Smooth muscle cell (in vitro differentiated cells): ENCODE results near the gene KDM7A. TPM values are rescaled to one million over a fixed set of nuclear protein-coding genes. Genes with fewer than 3 reads are reported as not detected.

ENCODE experiments used
- DNase-seq: peaks from one replicate; lab custom pipeline; 2025; ENCODE audit not compliant: unreplicated experiment; lab: John Stamatoyannopoulos, UW
- H2AFZ ChIP-seq: fragments of 200-600 bp; sonication (generic); 2 replicates; pipeline ENCODE4 v1.6.0; 2016; ENCODE audit warnings: antibody characterized with exemption, low read depth, mild to moderate bottlenecking
- H3F3A ChIP-seq: fragments of 200-600 bp; sonication (generic); 2 replicates; pipeline ENCODE4 v1.6.0; 2017; ENCODE audit warnings: antibody characterized with exemption, low read depth
- H3K27ac ChIP-seq: fragments of 200-600 bp; sonication (generic); 2 replicates; pipeline ENCODE4 v1.5.1; 2016; ENCODE audit warnings: low read depth, mild to moderate bottlenecking
- H3K27me3 ChIP-seq: fragments of 200-600 bp; sonication (generic); 2 replicates; pipeline ENCODE4 v1.6.1; 2016; ENCODE audit warnings: low read depth, mild to moderate bottlenecking
- H3K36me3 ChIP-seq: fragments of 200-600 bp; sonication (generic); 2 replicates; pipeline ENCODE4 v1.5.1; 2016; ENCODE audit warnings: low read depth
- H3K4me1 ChIP-seq: fragments of 200-600 bp; sonication (generic); 2 replicates; pipeline ENCODE4 v1.5.1; 2016; ENCODE audit warnings: low read depth
- H3K4me2 ChIP-seq: fragments of 200-600 bp; sonication (generic); 2 replicates; pipeline ENCODE4 v1.6.0; 2016; ENCODE audit warnings: mild to moderate bottlenecking
- H3K4me3 ChIP-seq: fragments of 200-600 bp; sonication (generic); 2 replicates; pipeline ENCODE4 v1.5.1; 2016; ENCODE audit warnings: mild to moderate bottlenecking
- H3K79me2 ChIP-seq: fragments of 200-600 bp; sonication (generic); 2 replicates; pipeline ENCODE4 v1.6.0; 2016; ENCODE audit warnings: low read depth, mild to moderate bottlenecking
- H3K9ac ChIP-seq: fragments of 200-600 bp; sonication (generic); 2 replicates; pipeline ENCODE4 v1.6.0; 2016; ENCODE audit warnings: low read depth
- H3K9me3 ChIP-seq: fragments of 200-600 bp; sonication (generic); replicated peaks from 2 replicates; pipeline ENCODE4 v1.5.1; 2016; ENCODE audit warnings: low read depth
- H4K20me1 ChIP-seq: fragments of 200-600 bp; sonication (generic); 2 replicates; pipeline ENCODE4 v1.6.0; 2016; ENCODE audit warnings: low read depth
- CTCF ChIP-seq: fragments of 200-600 bp; sonication (generic); IDR thresholded peaks from 2 replicates; pipeline ENCODE4 v1.5.1; 2017; ENCODE audit warnings: borderline replicate concordance, mild to moderate bottlenecking, antibody characterized with exemption; ENCODE audit not compliant: insufficient read depth, poor library complexity, severe bottlenecking
- WGBS: methylation state at CpG from one replicate; pipeline ENCODE4 v1.1.7; 2016; ENCODE audit warnings: low lambda C conversion rate; 5-methylcytosine and 5-hydroxymethylcytosine counted together
- polyA plus RNA-seq: library from polyadenylated mRNA; unstranded; fragments of >200 nt; fragmentation: Nextera tagmentation; extraction: Ambion mirVana; gene quantifications from 2 replicates; pipeline ENCODE4 v1.2.1, GENCODE V29; 2016
- total RNA-seq: library from RNA; depleted of rRNA; stranded (reverse); fragments of >200 nt; gene quantifications from 2 replicates; pipeline ENCODE4 v1.2.3, GENCODE V29; 2014

The KDM7A gene
- total and polyA plus RNA-seq, 2 experiments from 2014 or later: 0.88 to 17.3 TPM

- no peaks in the 10 kb centered on the region for H3K79me2 ChIP-seq
- H4K20me1 ChIP-seq: no peaks in the 10 kb centered on the region
- no peak for TF ChIP-seq CTCF
- no peaks in the 10 kb centered on the region for H3K9me3 ChIP-seq
- no peak overlapping the region for H3K9ac ChIP-seq
- peaks cover 10% of the 10 kb centered on the region for H3K27me3 ChIP-seq
- H3K4me2 ChIP-seq: no peak overlapping the region
- WGBS: 90% methylated on average over 10 of the region's 10 CpGs
- no peaks in the 10 kb centered on the region for H3K36me3 ChIP-seq
- no peaks in the 10 kb centered on the region for H3K4me1 ChIP-seq
- H3F3A ChIP-seq: no peaks in the 10 kb centered on the region
- DNase-seq: no peak
- no peak overlapping the region for H3K4me3 ChIP-seq
- no peak overlapping the region for H3K27ac ChIP-seq
- H2AFZ ChIP-seq: no peak overlapping the region
These were observed 35.5 kb upstream of the KDM7A start for GRCh38 chr7:140212100-140212881.

GRCh38 chr7:140211698-140212097 is 34.9 kb upstream of the KDM7A start:
- no peak overlapping the region for H3K4me3 ChIP-seq
- no peaks in the 10 kb centered on the region for H3K79me2 ChIP-seq
- 97% methylated on average over 4 of the region's 4 CpGs for whole genome bisulfite sequencing
- DNase-seq: no peak
- no peaks in the 10 kb centered on the region for H3K9me3 ChIP-seq
- peaks cover 16% of the 10 kb centered on the region for H3K27me3 ChIP-seq
- TF ChIP-seq CTCF: no peak
- H3K4me1 ChIP-seq: no peaks in the 10 kb centered on the region
- no peaks in the 10 kb centered on the region for H3K36me3 ChIP-seq
- H4K20me1 ChIP-seq: no peaks in the 10 kb centered on the region
- no peaks in the 10 kb centered on the region for H3F3A ChIP-seq
- H3K27ac ChIP-seq: no peak overlapping the region
- H2AFZ ChIP-seq: no peak overlapping the region
- no peak overlapping the region for H3K9ac ChIP-seq
- H3K4me2 ChIP-seq: no peak overlapping the region

- Histone ChIP-seq H3K36me3 (no peaks in the 10 kb centered on the region), H2AFZ (no peak overlapping the region), H3K27me3 (peaks cover 22% of the 10 kb centered on the region), H4K20me1 (no peaks in the 10 kb centered on the region), H3K9ac (no peak overlapping the region), H3K4me1 (no peaks in the 10 kb centered on the region), H3K79me2 (no peaks in the 10 kb centered on the region), H3K4me2 (no peak overlapping the region), H3K9me3 (no peaks in the 10 kb centered on the region), H3K27ac (no peak overlapping the region), H3K4me3 (no peak overlapping the region), H3F3A (no peaks in the 10 kb centered on the region)
- DNase-seq: no peak
- TF ChIP-seq CTCF: no peak
- WGBS: 93% methylated on average over 17 of the region's 17 CpGs
These were observed 33.3 kb upstream of the KDM7A start for GRCh38 chr7:140209866-140210609.
